HFFc6 (cell line): ENCODE data around the gene PRSS23. TPM values are rescaled to one million over a fixed set of nuclear protein-coding genes. Genes with fewer than 3 reads are reported as not detected.

Source experiments
- DNase-seq: peaks from one replicate; pipeline ENCODE4 v3.0.0-alpha.2; 2018
- H3K27ac Mint-ChIP-seq: 2 replicates; pipeline ENCODE4 v1.8.0; 2020; ENCODE audit warnings: mild to moderate bottlenecking, mixed read lengths
- H3K27me3 Mint-ChIP-seq: 2 replicates; pipeline ENCODE4 v1.8.0; 2021; ENCODE audit warnings: mild to moderate bottlenecking, moderate library complexity, mixed read lengths; ENCODE audit not compliant: insufficient read depth
- H3K36me3 Mint-ChIP-seq: 2 replicates; pipeline ENCODE4 v1.8.0; 2021; ENCODE audit warnings: low read depth, mixed read lengths
- H3K4me1 Mint-ChIP-seq: 2 replicates; pipeline ENCODE4 v1.8.0; 2020; ENCODE audit warnings: low read depth, mixed read lengths
- H3K4me3 Mint-ChIP-seq: 2 replicates; pipeline ENCODE4 v1.8.0; 2020; ENCODE audit warnings: mild to moderate bottlenecking, moderate library complexity, mixed read lengths
- H3K9me3 Mint-ChIP-seq: 2 replicates; pipeline ENCODE4 v1.8.0; 2020; ENCODE audit warnings: mild to moderate bottlenecking, mixed read lengths
- CTCF ChIP-seq: fragments of 200-600 bp; sonication (generic); IDR thresholded peaks from 2 replicates; pipeline ENCODE4 v1.5.0; 2021; ENCODE audit warnings: antibody characterized with exemption, mild to moderate bottlenecking
- total RNA-seq, 6 experiments: library from RNA; stranded (reverse); fragmentation: NEBNext Ultra II Directional; extraction: Animal tissue kit (Norgen Biotek cat#: 25700); gene quantifications; 2 replicates in 1 of 6; 3 replicates in 5 of 6; pipeline ENCODE4 v1.2.3, GENCODE V29; 2021

PRSS23 gene
- total RNA-seq, 6 experiments from 2014 or later: 192 to 356 (median 243) TPM

DNA sequence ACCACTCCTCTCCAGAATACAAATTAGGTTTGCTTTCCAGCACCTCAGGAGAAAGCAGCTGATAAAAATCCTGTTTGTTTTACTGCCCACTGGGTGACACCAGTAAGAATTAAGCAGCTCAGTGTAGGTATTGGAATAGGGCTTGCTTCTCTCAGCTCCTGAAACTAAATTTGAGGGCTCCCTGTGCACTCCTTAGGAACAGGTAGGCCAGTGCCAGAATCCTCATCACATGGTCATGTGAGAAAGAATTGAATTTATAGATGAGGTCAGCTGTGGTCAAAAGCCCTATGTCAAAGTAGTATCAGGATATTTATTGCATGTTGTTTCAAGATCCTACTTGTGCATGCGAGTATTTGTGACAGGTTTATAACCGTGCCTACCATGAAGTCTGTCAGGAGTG is 1.0 kb downstream of the PRSS23 start:
- Mint-ChIP-seq H3K27me3 (peaks cover 5% of the 10 kb centered on the region; the same call in 1 of the 2 replicates), H3K4me1 (peaks cover 71% of the 10 kb centered on the region), H3K27ac (peak overlapping the region; percentile 71), H3K36me3 (peaks cover 21% of the 10 kb centered on the region), H3K9me3 (no peaks in the 10 kb centered on the region), H3K4me3 (peak overlapping the region; percentile 98)
- no peak for DNase-seq
- TF ChIP-seq CTCF: no peak

DNA sequence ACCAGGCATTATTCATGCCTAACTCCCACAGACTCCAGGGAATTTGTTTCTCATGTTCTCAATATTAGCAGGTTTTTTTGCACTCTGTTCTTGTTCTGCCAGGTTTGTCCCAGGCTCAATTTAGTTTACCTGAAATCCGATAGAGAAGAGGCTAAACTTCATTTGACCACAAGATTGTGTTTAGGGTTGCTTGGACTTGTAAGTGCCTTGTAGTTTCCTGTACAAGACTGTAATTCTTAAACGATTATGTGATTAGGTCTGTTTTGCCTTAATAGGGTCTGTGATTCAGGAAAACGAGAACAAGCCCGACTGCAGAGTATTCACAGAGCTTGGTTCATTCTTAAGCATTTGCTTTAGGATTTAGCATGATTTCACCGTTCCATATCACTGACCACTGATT is 1.8 kb downstream of the PRSS23 start:
- Mint-ChIP-seq H3K36me3 (peaks cover 24% of the 10 kb centered on the region), H3K4me1 (peaks cover 76% of the 10 kb centered on the region), H3K4me3 (peak overlapping the region; percentile 98), H3K27me3 (peaks cover 5% of the 10 kb centered on the region; the same call in 1 of the 2 replicates), H3K9me3 (no peaks in the 10 kb centered on the region), H3K27ac (peak overlapping the region; percentile 71)
- TF ChIP-seq CTCF: no peak
- DNase-seq: no peak

- TF ChIP-seq CTCF: peak; percentile 77
- no peaks in the 10 kb centered on the region for H3K9me3 Mint-ChIP-seq
- peak; percentile 50 for DNase-seq
- peaks cover 5% of the 10 kb centered on the region; the same call in 1 of the 2 replicates for H3K27me3 Mint-ChIP-seq
- H3K36me3 Mint-ChIP-seq: peaks cover 29% of the 10 kb centered on the region
- H3K4me1 Mint-ChIP-seq: peaks cover 79% of the 10 kb centered on the region
- H3K27ac Mint-ChIP-seq: peak overlapping the region; percentile 38; the same call in 1 of the 2 replicates
- peak overlapping the region; percentile 98 for H3K4me3 Mint-ChIP-seq
These were observed 2.3 kb downstream of the PRSS23 start for GRCh38 chr11:86802601-86803051.

- Mint-ChIP-seq H3K27ac (peak overlapping the region; percentile 67), H3K36me3 (peaks cover 37% of the 10 kb centered on the region), H3K4me1 (peaks cover 76% of the 10 kb centered on the region), H3K27me3 (peaks cover 5% of the 10 kb centered on the region; the same call in 1 of the 2 replicates), H3K4me3 (peak overlapping the region; percentile 98), H3K9me3 (no peaks in the 10 kb centered on the region)
- DNase-seq: no peak
- TF ChIP-seq CTCF: no peak
These were observed 3.0 kb downstream of the PRSS23 start for GRCh38 chr11:86803136-86804045.

DNA sequence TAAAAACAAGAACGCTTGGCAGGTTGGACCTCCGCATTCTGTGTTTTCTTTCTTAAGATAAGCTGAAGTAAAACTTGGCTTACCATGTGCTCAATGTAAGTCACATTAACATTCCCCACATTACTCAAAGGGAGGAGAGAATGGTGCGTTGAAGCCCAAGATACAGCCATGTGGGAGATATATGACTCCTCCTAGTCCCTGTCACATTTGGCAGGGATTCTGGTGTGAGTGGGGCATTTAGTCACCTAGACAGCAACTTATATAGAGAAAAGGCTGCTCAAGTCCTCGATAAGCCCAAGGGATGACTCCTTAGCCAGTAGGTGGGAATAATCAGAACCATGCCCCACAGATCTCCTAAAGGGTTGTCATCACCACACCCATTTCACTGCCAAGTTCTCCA is 4.6 kb downstream of the PRSS23 start:
- peaks cover 74% of the 10 kb centered on the region for H3K4me1 Mint-ChIP-seq
- H3K9me3 Mint-ChIP-seq: no peaks in the 10 kb centered on the region
- peaks cover 49% of the 10 kb centered on the region for H3K36me3 Mint-ChIP-seq
- peaks cover 5% of the 10 kb centered on the region; the same call in 1 of the 2 replicates for H3K27me3 Mint-ChIP-seq
- TF ChIP-seq CTCF: no peak
- H3K4me3 Mint-ChIP-seq: peak overlapping the region; percentile 22; the same call in 1 of the 2 replicates
- peak overlapping the region; percentile 63 for H3K27ac Mint-ChIP-seq
- DNase-seq: no peak
